A172 (cell line): ENCODE results near the gene PCBP2. TPM values are rescaled to one million over a fixed set of nuclear protein-coding genes. Genes with fewer than 3 reads are reported as not detected.
"Not testable (repeated sequence)": the region's sequence is repeated elsewhere in the genome, so short reads cannot be mapped to it uniquely, and the experiment has no call there.

Experiments used
- DNase-seq: peaks from one replicate; pipeline ENCODE4 v3.0.0-alpha.2; 2015; ENCODE audit warnings: low spot score
- total RNA-seq: library from RNA; depleted of rRNA; stranded (reverse); fragments of >200 nt; shearing (Covaris generic); gene quantifications from 2 replicates; pipeline ENCODE4 v1.2.3, GENCODE V29; 2014; rRNA removed

Gene PCBP2
- 107 and 137 TPM in 2 replicates for total RNA-seq

GRCh38 chr12:53451661-53452158 is at the start of gene PCBP2:
Gene PCBP2, plus strand, starts transcription at chr12:53452102. Its CDS starts 2,699 bp downstream, at chr12:53454801.
- DNase-seq: peak; percentile 98

- DNase-seq: not testable (repeated sequence)
Observed at GRCh38 chr12:53402351-53402750, 49.6 kb upstream of the PCBP2 start.

DNA sequence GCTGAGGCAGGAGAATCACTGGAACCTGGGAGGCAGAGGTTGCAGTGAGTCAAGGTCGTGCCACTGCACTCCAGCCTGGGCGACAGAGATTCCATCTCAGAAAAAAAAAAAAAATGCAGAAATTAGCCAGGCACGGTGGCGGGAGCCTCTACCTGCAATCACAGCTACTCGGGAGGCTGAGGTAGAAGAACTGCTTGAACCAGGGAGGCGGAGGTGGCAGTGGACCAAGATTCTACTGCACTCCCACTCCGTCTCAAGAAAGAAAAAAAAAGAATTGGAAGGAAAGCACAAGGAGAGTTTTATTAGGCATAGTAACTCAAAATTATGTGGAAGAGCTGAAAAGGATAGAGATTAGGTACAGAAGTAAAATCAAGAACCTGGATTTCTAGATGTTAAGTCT is 49.0 kb upstream of the PCBP2 start:
- DNase-seq: no peak

DNA sequence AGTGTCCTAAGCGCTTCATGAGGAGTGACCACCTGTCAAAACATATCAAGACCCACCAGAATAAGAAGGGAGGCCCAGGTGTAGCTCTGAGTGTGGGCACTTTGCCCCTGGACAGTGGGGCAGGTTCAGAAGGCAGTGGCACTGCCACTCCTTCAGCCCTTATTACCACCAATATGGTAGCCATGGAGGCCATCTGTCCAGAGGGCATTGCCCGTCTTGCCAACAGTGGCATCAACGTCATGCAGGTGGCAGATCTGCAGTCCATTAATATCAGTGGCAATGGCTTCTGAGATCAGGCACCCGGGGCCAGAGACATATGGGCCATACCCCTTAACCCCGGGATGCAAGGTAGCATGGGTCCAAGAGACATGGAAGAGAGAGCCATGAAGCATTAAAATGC is 41.0 kb upstream of the PCBP2 start:
- DNase-seq: no peak

GRCh38 chr12:53413485-53414204 is 38.3 kb upstream of the PCBP2 start:
- DNase-seq: no peak

DNA sequence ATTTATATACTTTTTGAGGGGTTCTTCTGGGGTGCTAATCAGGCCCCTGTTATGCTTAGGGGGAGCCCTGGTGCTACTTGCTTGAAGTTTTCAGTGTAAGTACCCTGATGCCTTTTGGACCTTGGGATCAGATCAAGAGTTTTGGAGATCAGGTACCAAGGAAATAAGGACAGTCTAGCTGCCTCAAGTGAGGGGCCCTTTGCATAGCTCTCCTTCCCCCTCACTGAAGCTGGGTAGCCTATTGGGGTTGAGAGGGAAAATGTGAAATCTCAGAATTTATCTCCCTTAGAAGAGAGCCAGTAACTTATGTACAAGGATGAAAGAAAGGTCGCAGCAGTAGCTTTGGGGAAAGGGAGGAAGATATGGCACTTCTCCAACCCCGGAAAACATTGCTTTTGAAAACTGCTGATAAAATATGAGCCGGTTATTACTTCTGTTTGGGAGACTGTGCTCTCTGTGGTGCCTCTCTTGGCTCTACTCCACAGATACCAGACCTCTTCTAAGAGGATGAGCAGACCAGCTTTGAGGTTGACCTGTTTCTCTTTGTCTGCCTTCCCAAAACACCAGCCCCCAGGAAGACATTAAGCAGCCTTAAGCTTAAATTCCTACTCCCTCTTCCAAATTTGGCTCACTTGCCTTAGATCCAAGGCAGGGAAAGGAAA is 37.0 kb upstream of the PCBP2 start:
- DNase-seq: no peak

- not testable (repeated sequence) for DNase-seq
Observed at GRCh38 chr12:53415752-53416389, 36.0 kb upstream of the PCBP2 start.

- DNase-seq: not testable (repeated sequence)
Observed at GRCh38 chr12:53417291-53417816, 34.5 kb upstream of the PCBP2 start.

GRCh38 chr12:53418221-53418620 is 33.7 kb upstream of the PCBP2 start:
- DNase-seq: no peak

GRCh38 chr12:53419756-53420155 is 32.1 kb upstream of the PCBP2 start:
- no peak for DNase-seq

GRCh38 chr12:53422247-53422646 is 29.7 kb upstream of the PCBP2 start:
- DNase-seq: not testable (repeated sequence)

- DNase-seq: no peak
Observed at GRCh38 chr12:53423597-53423996, 28.3 kb upstream of the PCBP2 start, which contains the start of gene AMHR2. Gene AMHR2, plus strand, starts transcription at chr12:53423855. Its CDS starts 80 bp downstream, at chr12:53423935.

DNA sequence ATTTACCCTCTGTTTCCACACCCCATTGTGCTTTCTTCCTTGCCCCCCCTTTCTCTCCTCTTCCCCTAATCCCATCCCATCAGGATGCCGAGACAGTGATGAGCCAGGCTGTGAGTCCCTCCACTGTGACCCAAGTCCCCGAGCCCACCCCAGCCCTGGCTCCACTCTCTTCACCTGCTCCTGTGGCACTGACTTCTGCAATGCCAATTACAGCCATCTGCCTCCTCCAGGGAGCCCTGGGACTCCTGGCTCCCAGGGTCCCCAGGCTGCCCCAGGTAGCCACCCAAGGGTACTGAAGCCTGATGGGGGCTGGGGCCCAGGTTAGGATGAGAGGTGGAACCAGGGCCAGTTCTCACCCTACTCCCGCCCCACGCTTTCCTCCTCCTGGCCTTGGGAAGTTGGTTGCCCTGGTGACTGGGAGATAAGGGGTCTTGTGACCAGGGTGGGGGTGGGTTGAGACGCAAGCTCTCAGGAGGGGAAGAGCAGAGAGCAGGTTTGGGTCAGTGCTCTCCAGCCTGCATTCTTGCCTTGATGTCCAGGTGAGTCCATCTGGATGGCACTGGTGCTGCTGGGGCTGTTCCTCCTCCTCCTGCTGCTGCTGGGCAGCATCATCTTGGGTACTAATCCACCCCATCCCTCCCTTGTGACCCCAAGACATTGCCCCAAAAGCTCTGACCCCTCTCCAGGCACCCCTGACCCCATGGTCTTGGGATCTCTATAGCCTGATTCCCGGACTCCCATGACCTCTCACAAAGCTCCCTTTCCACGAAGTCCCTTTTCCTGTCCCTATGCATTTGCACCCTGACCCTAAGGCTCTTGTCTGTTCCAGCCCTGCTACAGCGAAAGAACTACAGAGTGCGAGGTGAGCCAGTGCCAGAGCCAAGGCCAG is 27.0 kb upstream of the PCBP2 start:
- DNase-seq: no peak

GRCh38 chr12:53425515-53426150 is 26.3 kb upstream of the PCBP2 start:
- no peak for DNase-seq

DNA sequence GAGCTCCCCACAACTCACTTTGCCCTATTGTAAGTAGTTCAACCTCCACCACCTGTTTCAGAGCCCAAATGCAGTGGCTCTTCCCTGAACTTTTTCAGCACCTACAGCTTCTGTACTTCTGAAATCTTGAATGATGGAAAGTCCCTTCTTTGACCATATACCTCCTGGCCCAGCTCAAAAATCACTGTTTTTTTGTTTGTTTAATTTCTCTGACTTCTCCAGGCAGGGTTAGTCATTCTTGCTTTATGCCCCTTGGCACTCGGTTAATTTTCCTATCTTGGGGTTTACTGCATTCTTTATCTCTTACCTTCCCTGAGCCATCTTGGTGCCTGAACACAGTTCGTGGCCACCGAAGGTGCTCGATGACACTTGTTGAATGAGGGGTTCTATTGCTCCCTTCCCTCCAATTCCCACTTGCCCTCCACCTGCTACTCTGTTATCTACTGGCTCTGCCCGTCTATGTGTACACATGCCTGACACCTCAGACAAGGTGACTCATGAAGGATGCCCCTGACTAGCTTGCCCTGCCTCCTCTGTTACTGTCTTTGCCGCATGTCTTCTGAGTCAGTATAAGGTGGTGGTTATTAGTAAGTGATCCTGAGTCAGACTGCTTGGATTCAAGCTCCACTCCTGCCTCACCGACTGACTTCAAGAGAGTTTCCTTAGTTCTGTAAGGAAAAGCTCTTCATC is 23.9 kb upstream of the PCBP2 start:
- peak; percentile 96 for DNase-seq

- DNase-seq: no peak
Observed at GRCh38 chr12:53428741-53429140, 23.2 kb upstream of the PCBP2 start.

GRCh38 chr12:53430116-53430515 is 21.8 kb upstream of the PCBP2 start:
- no peak for DNase-seq

DNA sequence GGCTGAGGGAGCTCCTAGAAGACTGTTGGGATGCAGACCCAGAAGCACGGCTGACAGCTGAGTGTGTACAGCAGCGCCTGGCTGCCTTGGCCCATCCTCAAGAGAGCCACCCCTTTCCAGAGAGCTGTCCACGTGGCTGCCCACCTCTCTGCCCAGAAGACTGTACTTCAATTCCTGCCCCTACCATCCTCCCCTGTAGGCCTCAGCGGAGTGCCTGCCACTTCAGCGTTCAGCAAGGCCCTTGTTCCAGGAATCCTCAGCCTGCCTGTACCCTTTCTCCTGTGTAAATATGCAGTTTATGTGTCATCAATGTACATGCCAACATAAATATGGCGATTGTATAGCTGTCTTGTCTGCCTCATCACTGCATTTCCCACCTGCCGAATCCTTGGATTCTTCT is 20.7 kb upstream of the PCBP2 start:
- no peak for DNase-seq

GRCh38 chr12:53435326-53435725 is 16.6 kb upstream of the PCBP2 start:
- DNase-seq: not testable (repeated sequence)

GRCh38 chr12:53439582-53439981 is 12.3 kb upstream of the PCBP2 start:
- not testable (repeated sequence) for DNase-seq
